Peyer's patch (tissue), 4 donors: ENCODE measurements around the gene SGTA. TPM values are rescaled to one million over a fixed set of nuclear protein-coding genes. Genes with fewer than 3 reads are reported as not detected.

Experiments used
- DNase-seq, 3 donors: peaks; one replicate each; pipeline ENCODE4 v3.0.0-alpha.2; 2017 to 2019
- H3K27ac ChIP-seq, 4 donors: fragments of 200-600 bp; sonication (generic); one replicate each; pipeline ENCODE4 v1.5.1; 2016 to 2019
- H3K27me3 ChIP-seq, 2 donors: fragments of 200-600 bp; sonication (generic); one replicate each; pipeline ENCODE4 v1.5.1; 2019
- H3K36me3 ChIP-seq, 3 donors: fragments of 200-600 bp; sonication (generic); one replicate each; pipeline ENCODE4 v1.5.1; 2016 to 2019
- H3K4me1 ChIP-seq, 4 donors: fragments of 200-600 bp; sonication (generic); one replicate each; pipeline ENCODE4 v1.5.1; 2016 to 2019
- H3K4me3 ChIP-seq, 4 donors: fragments of 200-600 bp; sonication (generic); 1 replicate in 3 of 4; 2 replicates in 1 of 4; pipeline ENCODE4 v1.5.1; 2016 to 2019; ENCODE audit warnings: mild to moderate bottlenecking in 1 of 4
- H3K9me3 ChIP-seq, 4 donors: fragments of 200-600 bp; sonication (generic); one replicate each; pipeline ENCODE4 v1.5.1; 2016 to 2019; ENCODE audit warnings: mild to moderate bottlenecking in 1 of 4
- POLR2A ChIP-seq, 2 donors: fragments of 450-650 bp; IDR thresholded peaks; one replicate each; pipeline ENCODE4 v1.5.1; 2017; ENCODE audit warnings: antibody characterized with exemption in 2 of 2, mild to moderate bottlenecking in 2 of 2, moderate library complexity in 2 of 2
- total RNA-seq, 4 donors: library from RNA; depleted of rRNA; stranded (reverse); fragments of >200 nt; gene quantifications; one replicate each; pipeline ENCODE4 v1.1.0, GENCODE V29; 2016
- TF ChIP-seq, protein P1 (sequence below), 6 experiments: fragments of 450-650 bp in 4 of 6; fragments of 200-600 bp in 2 of 6; sonication (generic) in 1 of 6; IDR thresholded peaks; one replicate each; pipeline ENCODE4 v1.5.1; 2017 to 2019; ENCODE audit warnings: antibody characterized with exemption in 6 of 6, mild to moderate bottlenecking in 3 of 6, moderate library complexity in 1 of 6

Gene SGTA
- total RNA-seq, 4 donors from 2014 or later = 26.4 to 62.5 (median 45.7) TPM

GRCh38 chr19:2807379-2808128, 24.5 kb upstream of the SGTA start:
- no peaks in the 10 kb centered on the region for H3K9me3 ChIP-seq
- no peak overlapping the region for H3K27ac ChIP-seq
- no peak overlapping the region for H3K4me3 ChIP-seq
- DNase-seq = no peak
- H3K4me1 ChIP-seq = peaks cover 0 to 15% (median 2%) of the 10 kb centered on the region in 4 donors
- H3K36me3 ChIP-seq = peaks cover 0 to 37% (median 0%) of the 10 kb centered on the region in 3 donors
- no peaks in the 10 kb centered on the region for H3K27me3 ChIP-seq
- no peak for TF ChIP-seq POLR2A (IDR thresholded peaks at IDR 0.05)
- TF ChIP-seq, protein P1, sequence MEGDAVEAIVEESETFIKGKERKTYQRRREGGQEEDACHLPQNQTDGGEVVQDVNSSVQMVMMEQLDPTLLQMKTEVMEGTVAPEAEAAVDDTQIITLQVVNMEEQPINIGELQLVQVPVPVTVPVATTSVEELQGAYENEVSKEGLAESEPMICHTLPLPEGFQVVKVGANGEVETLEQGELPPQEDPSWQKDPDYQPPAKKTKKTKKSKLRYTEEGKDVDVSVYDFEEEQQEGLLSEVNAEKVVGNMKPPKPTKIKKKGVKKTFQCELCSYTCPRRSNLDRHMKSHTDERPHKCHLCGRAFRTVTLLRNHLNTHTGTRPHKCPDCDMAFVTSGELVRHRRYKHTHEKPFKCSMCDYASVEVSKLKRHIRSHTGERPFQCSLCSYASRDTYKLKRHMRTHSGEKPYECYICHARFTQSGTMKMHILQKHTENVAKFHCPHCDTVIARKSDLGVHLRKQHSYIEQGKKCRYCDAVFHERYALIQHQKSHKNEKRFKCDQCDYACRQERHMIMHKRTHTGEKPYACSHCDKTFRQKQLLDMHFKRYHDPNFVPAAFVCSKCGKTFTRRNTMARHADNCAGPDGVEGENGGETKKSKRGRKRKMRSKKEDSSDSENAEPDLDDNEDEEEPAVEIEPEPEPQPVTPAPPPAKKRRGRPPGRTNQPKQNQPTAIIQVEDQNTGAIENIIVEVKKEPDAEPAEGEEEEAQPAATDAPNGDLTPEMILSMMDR (IDR thresholded peaks at IDR 0.05) = no peak

GRCh38 chr19:2806736-2807378, 23.8 kb upstream of the SGTA start:
- Histone ChIP-seq H3K27ac (no peak overlapping the region), H3K4me3 (no peak overlapping the region), H3K4me1 (peaks cover 0 to 8% (median 2%) of the 10 kb centered on the region in 4 donors), H3K9me3 (no peaks in the 10 kb centered on the region), H3K27me3 (no peaks in the 10 kb centered on the region), H3K36me3 (peaks cover 0 to 37% (median 0%) of the 10 kb centered on the region in 3 donors)
- TF ChIP-seq, protein P1 (IDR thresholded peaks at IDR 0.05) = no peak
- no peak for TF ChIP-seq POLR2A (IDR thresholded peaks at IDR 0.05)
- peak in 1 of 3 donors; percentile 39 for DNase-seq

DNA sequence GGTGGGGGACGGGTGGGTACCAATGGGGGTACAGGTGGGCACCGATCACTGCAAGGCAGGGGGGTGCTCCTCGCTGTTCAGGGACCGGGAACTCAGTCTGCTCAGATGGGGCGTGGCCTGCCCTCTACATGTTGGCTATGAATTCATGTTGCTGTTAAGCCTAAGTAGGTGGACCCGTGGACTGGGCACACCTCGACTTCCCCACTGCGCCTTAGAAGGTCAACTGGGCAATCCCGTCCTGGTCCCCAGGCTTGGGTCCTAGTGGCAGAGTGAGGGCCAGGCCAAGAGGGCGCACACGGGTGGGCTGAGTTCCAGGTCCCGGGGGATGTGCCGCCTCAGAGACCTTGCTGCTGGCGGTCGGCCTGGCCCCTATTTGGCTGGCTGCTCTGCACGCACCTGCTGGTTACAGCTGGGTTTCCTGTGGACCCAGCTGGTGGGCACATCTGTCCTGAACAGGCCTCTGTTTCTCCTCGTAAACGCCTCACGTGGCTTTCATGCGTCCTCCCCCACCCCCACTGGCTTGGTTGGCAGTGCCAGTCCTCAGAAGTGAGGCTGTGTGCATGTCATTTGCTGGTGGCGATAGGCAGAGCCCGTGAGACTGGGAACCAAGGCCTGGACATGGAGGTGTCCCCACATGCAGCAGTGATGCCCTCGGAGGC, 23.0 kb upstream of the SGTA start:
- no peak for TF ChIP-seq POLR2A (IDR thresholded peaks at IDR 0.05)
- TF ChIP-seq, protein P1 (IDR thresholded peaks at IDR 0.05) = no peak
- DNase-seq = peak in 1 of 3 donors; percentile 42
- H3K4me3 ChIP-seq = no peak overlapping the region

DNA sequence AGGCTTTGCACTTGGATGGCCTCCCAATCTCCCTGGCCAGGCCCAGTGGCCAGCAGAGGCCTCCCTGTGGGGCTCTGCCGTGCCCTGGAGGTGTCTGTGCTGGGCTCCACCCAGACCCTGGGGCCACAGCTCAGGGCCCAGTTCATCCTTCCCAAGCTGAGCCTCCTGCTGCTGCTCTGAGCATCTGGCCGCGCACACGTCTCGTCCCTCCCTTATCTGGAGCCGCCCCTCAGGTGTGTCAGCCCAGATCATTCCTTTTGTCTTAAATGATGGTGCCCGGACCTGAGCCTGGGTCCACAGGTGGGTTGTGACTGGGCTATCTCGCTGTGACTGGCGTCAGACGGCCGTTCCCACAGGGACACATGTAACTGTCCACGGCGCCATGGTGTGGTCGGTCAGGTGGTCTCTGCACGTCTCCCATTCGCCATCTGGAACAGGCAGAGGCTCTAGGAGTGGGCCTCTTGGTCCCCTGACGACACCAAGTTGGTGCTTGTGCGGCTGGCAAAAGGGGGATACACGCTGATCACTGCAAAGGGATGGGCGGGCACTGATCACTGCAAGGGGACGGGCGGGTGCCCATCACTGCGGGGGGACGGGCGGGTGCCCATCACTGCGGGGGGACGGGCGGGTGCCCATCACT, 22.3 kb upstream of the SGTA start:
- Histone ChIP-seq H3K4me3 (no peak overlapping the region), H3K27ac (no peak overlapping the region), H3K36me3 (peaks cover 0 to 37% (median 0%) of the 10 kb centered on the region in 3 donors), H3K4me1 (no peaks in the 10 kb centered on the region), H3K9me3 (no peaks in the 10 kb centered on the region), H3K27me3 (no peaks in the 10 kb centered on the region)
- TF ChIP-seq, protein P1 (IDR thresholded peaks at IDR 0.05) = no peak
- no peak for TF ChIP-seq POLR2A (IDR thresholded peaks at IDR 0.05)
- DNase-seq = no peak

More for the DNA sequence above, 23.0 kb upstream of the SGTA start:
- peaks cover 0 to 37% (median 0%) of the 10 kb centered on the region in 3 donors for H3K36me3 ChIP-seq
- H3K27me3 ChIP-seq = no peaks in the 10 kb centered on the region
- H3K27ac ChIP-seq = no peak overlapping the region
- H3K4me1 ChIP-seq = peaks cover 0 to 6% (median 2%) of the 10 kb centered on the region in 4 donors
- no peaks in the 10 kb centered on the region for H3K9me3 ChIP-seq
